Prostate gland (tissue), 2 donors: ENCODE data around the gene GORASP1. TPM values are rescaled to one million over a fixed set of nuclear protein-coding genes. Genes with fewer than 3 reads are reported as not detected.

Source experiments
- DNase-seq: peaks from one replicate; pipeline ENCODE4 v3.0.0-alpha.2; 2019; ENCODE audit warnings: low spot score
- H3K27ac ChIP-seq, 2 donors: fragments of 200-600 bp; sonication (generic); 2 replicates each; pipeline ENCODE4 v1.5.1; 2017 to 2019
- H3K27me3 ChIP-seq: fragments of 200-600 bp; sonication (generic); replicated peaks from 2 replicates; pipeline ENCODE4 v1.5.1; 2019; ENCODE audit not compliant: insufficient read depth
- H3K36me3 ChIP-seq, 2 donors: fragments of 200-600 bp; sonication (generic); 1 replicate in 1 of 2; 2 replicates in 1 of 2; pipeline versions ENCODE4 v1.5.1 to v1.8.1; 2017 to 2019
- H3K4me1 ChIP-seq: fragments of 200-600 bp; sonication (generic); replicated peaks from 2 replicates; pipeline ENCODE4 v1.5.1; 2019
- H3K4me3 ChIP-seq, 2 donors: fragments of 200-600 bp; sonication (generic); 2 replicates each; pipeline ENCODE4 v1.5.1; 2017 to 2019
- H3K9me3 ChIP-seq: fragments of 200-600 bp; sonication (generic); 2 replicates; pipeline ENCODE4 v1.5.1; 2017
- POLR2A ChIP-seq: fragments of 450-650 bp; IDR thresholded peaks from one replicate; pipeline ENCODE4 v1.6.1; 2016; ENCODE audit warnings: antibody characterized with exemption, mild to moderate bottlenecking
- POLR2AphosphoS5 ChIP-seq: sonication (generic); formaldehyde crosslinking; IDR thresholded peaks from one replicate; pipeline ENCODE4 v1.6.1; 2017; ENCODE audit warnings: antibody characterized with exemption
- WGBS: methylation state at CpG from one replicate; pipeline ENCODE4 v1.1.5; 2018; 5-methylcytosine and 5-hydroxymethylcytosine counted together
- intact Hi-C: fragments of 100-400 bp; cut with DNase I; formaldehyde crosslinking; loops from one replicate; pipeline ENCODE4 v1.14.2; 2022
- total RNA-seq, 2 donors: library from RNA; depleted of rRNA; stranded (reverse); fragments of >200 nt; gene quantifications; one replicate each; pipeline ENCODE4 v1.1.0, GENCODE V29; 2016
- TF ChIP-seq, protein P1 (sequence below), 4 experiments: fragments of 200-600 bp in 2 of 4; fragments of 450-650 bp in 2 of 4; sonication (generic) in 2 of 4; IDR thresholded peaks; 1 replicate in 3 of 4; 2 replicates in 1 of 4; pipeline ENCODE4 v1.5.1; 2016 to 2019; ENCODE audit warnings: antibody characterized with exemption in 4 of 4, mild to moderate bottlenecking in 2 of 4, moderate library complexity in 2 of 4

The GORASP1 gene
- total RNA-seq, 2 donors from 2014 or later: 76.5 to 104 TPM

DNA sequence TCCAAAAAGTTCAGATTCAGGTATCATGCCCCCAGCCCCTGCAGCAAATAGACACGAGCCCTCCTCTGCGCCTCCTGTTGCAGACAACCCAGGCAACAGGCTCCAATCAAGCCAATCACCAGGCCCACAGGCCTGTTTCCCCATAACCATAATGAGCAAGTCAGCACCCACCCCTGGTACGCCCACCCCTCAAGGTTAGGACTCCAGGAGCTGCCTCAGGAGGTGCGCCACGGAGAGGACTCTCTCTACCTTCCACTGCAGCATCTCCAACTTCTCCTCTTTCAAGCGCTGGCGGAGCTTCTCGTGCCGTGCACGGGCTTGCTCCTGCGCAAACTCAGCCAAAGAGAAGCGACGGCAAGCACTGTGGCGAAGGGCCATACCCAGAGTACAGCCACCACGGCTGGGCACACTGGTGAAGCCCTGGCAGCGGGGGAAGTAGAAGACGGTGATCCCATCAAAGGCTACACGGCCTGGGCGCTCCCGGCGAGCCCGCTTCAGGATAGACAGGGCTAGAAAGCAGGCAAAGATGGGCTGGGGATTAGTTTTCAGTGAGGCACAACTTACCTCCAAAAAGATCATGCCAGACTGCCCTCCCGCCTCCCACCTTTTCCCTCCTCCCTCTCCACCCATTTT, 37.4 kb upstream of the GORASP1 start:
- Histone ChIP-seq H3K27me3 (no peaks in the 10 kb centered on the region), H3K4me3 (no peak overlapping the region), H3K9me3 (no peaks in the 10 kb centered on the region), H3K27ac (peak overlapping the region; percentile 93 to 100), H3K36me3 (peaks cover 8 to 17% of the 10 kb centered on the region in 2 donors), H3K4me1 (peaks cover 55% of the 10 kb centered on the region)
- TF ChIP-seq POLR2AphosphoS5 (no peak), POLR2A (no peak)
- TF ChIP-seq, protein P1, sequence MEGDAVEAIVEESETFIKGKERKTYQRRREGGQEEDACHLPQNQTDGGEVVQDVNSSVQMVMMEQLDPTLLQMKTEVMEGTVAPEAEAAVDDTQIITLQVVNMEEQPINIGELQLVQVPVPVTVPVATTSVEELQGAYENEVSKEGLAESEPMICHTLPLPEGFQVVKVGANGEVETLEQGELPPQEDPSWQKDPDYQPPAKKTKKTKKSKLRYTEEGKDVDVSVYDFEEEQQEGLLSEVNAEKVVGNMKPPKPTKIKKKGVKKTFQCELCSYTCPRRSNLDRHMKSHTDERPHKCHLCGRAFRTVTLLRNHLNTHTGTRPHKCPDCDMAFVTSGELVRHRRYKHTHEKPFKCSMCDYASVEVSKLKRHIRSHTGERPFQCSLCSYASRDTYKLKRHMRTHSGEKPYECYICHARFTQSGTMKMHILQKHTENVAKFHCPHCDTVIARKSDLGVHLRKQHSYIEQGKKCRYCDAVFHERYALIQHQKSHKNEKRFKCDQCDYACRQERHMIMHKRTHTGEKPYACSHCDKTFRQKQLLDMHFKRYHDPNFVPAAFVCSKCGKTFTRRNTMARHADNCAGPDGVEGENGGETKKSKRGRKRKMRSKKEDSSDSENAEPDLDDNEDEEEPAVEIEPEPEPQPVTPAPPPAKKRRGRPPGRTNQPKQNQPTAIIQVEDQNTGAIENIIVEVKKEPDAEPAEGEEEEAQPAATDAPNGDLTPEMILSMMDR (IDR thresholded peaks at IDR 0.05): no peak
- 93% methylated on average over 23 of the region's 23 CpGs for WGBS
- no peak for DNase-seq
- intact Hi-C loops: no loop called here

DNA sequence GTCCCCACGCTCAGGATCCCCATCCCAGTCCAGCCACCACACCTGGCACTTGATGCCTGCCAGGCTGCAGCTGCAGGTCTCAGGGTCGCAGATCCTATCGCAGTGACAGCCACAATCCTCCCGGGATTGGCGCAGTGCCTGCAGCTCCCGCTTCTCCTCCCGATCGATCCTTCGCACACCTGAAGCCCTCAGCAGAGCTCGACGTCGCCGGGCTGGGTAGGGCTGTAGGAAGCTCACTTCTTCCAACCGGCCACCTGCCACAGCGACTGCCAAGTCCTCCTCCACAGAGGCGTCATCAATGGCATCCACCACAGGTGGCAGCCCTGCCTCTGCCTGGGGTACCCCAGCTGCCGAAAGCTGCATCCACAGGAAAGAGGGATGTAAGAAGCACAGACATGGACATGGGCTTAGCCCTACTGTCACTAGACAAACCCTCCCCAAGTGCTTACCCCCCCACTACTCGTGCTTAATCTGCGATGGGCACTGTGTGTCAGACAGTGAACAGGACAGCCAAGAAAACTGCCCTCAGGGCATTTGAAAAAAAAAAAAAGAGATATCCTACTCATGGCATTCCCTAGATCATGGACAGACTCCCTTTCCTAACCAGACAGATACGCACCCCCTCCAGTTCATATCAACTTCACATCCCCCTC, 36.8 kb upstream of the GORASP1 start:
- Histone ChIP-seq H3K27ac (peak overlapping the region; percentile 93 to 100), H3K4me3 (no peak overlapping the region), H3K9me3 (no peaks in the 10 kb centered on the region), H3K4me1 (peaks cover 49% of the 10 kb centered on the region), H3K36me3 (peaks cover 8 to 17% of the 10 kb centered on the region in 2 donors), H3K27me3 (no peaks in the 10 kb centered on the region)
- DNase-seq: no peak
- 84% methylated on average over 20 of the region's 20 CpGs for WGBS
- TF ChIP-seq, protein P1 (IDR thresholded peaks at IDR 0.05): no peak
- TF ChIP-seq POLR2A (no peak), POLR2AphosphoS5 (no peak)
- intact Hi-C loops: no loop called here

DNA sequence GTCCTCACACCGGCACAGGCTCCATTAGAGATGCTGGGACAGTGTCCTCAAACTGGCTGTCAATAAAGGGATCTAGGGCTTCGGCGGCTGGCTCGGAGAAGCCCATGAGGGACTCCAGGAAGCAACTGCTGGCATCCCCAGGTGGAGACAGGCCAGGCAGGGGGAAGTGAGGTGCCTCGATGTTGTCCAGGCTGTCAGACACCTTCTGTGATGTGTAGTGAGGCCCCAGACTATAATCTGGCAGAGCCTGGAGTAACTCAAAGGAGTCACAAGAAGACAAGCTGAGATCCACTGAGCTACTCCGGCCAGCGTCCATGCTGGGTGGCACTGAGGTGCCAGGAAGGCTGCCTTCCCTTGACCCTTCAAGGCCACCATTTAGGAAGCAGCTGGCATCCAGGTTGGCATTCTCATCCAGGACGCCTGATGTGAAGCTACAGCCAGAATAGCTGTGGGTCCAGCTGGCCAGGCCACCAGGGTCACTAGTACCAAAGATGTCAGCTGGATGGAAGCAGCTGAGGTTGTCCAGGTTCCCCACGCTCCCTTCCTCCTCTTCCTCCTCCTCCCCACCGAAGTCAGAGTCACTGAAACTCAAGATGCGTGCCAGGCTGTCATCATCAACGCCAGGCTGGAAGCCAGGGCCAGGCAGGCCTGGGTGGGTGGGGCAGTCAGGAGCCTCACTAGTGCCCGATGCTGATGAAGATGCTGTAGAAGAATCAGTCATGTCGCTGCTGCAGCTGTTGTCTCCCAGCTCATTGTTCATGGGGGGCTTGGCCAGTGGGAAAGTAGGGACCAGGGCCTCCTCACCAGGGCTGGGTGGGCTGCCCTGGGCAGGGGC, 35.8 kb upstream of the GORASP1 start:
- no peaks in the 10 kb centered on the region for H3K27me3 ChIP-seq
- no peak overlapping the region for H3K4me3 ChIP-seq
- no peaks in the 10 kb centered on the region for H3K9me3 ChIP-seq
- peaks cover 8 to 17% of the 10 kb centered on the region in 2 donors for H3K36me3 ChIP-seq
- no peak for DNase-seq
- intact Hi-C loops: no loop called here
- peak overlapping the region; percentile 93 to 100 for H3K27ac ChIP-seq
- H3K4me1 ChIP-seq: peaks cover 43% of the 10 kb centered on the region
- WGBS: 75% methylated on average over 14 of the region's 14 CpGs
- TF ChIP-seq, protein P1 (IDR thresholded peaks at IDR 0.05): no peak
- TF ChIP-seq POLR2AphosphoS5 (no peak), POLR2A (no peak)

DNA sequence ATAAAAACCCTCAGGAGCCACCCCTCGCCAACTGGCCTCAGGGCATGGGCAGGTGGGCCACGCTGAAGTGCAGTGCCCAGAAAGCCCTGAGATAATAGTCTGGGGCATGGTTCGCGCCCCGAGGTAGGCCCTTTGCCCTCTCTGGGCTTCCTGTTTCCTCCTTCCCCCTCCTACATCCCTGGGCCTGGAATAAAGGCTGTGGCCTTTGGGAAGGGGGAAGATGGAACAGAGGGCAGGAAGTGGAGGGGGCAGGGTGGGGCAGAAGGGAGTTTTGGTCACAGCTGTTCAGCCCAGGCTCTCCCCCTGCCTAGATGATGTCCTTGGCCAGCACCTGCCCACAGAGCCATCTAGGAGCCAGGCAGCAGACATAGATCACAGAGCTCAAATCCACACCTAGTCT, 34.6 kb upstream of the GORASP1 start:
- DNase-seq: peak; percentile 46
- no peak overlapping the region for H3K4me3 ChIP-seq

More for the DNA sequence above, 34.6 kb upstream of the GORASP1 start:
- 37% methylated on average over 5 of the region's 5 CpGs for WGBS
- Histone ChIP-seq H3K4me1 (peaks cover 34% of the 10 kb centered on the region), H3K36me3 (peaks cover 8 to 17% of the 10 kb centered on the region in 2 donors), H3K27ac (peak overlapping the region; percentile 93 to 100), H3K9me3 (no peaks in the 10 kb centered on the region), H3K27me3 (no peaks in the 10 kb centered on the region)
- TF ChIP-seq POLR2AphosphoS5: no peak
- TF ChIP-seq, protein P1 (IDR thresholded peaks at IDR 0.05): no peak
- intact Hi-C loops: no loop called here
